ENCODE data around the gene PSG3. TPM values are rescaled to one million over a fixed set of nuclear protein-coding genes. Genes with fewer than 3 reads are reported as not detected.
"Not testable (repeated sequence)": the region's sequence is repeated elsewhere in the genome, so short reads cannot be mapped to it uniquely, and the experiment has no call there.

Gene PSG3
- total RNA-seq, 1 experiment from 2014 or later = not detected

- Histone ChIP-seq H2BK12ac (ENCODE audit: insufficient read length, low read depth, low read length) (no peak overlapping the region), H3K27ac (ENCODE audit: insufficient read length, low read depth, low read length) (no peak overlapping the region), H3K79me2 (ENCODE audit: insufficient read depth, low read length) (no peaks in the 10 kb centered on the region), H4K91ac (ENCODE audit: insufficient read length, low read depth, low read length) (no peak overlapping the region), H3K18ac (ENCODE audit: insufficient read length, low read depth, low read length) (no peak overlapping the region), H2BK120ac (ENCODE audit: low read depth, low read length, poor library complexity, severe bottlenecking) (no peak overlapping the region), H3K9me3 (ENCODE audit: control insufficient read depth, low read depth, low read length) (peaks cover 26% of the 10 kb centered on the region), H3K27me3 (ENCODE audit: insufficient read depth, low read length) (no peaks in the 10 kb centered on the region), H3K4ac (ENCODE audit: low read depth, low read length) (no peak overlapping the region), H4K20me1 (ENCODE audit: control insufficient read depth, insufficient read depth, insufficient read length) (no peaks in the 10 kb centered on the region), H2BK20ac (ENCODE audit: low read depth, low read length, poor library complexity, severe bottlenecking) (no peak overlapping the region), H3K14ac (ENCODE audit: insufficient read depth, low read length) (no peak overlapping the region), H3K9ac (ENCODE audit: extremely low read depth, insufficient read length, low read length) (no peak overlapping the region), H2AFZ (ENCODE audit: low read length) (no peak overlapping the region), H3K56ac (ENCODE audit: insufficient read length, low read depth, low read length) (no peak overlapping the region), H3K4me2 (ENCODE audit: insufficient read depth, insufficient read length, low read length) (no peak overlapping the region), H3K79me1 (ENCODE audit: insufficient read depth, low read depth, low read length, poor library complexity, severe bottlenecking) (no peaks in the 10 kb centered on the region), H3T11ph (ENCODE audit: low read length) (no peak overlapping the region), H2BK15ac (ENCODE audit: low read depth, low read length) (no peak overlapping the region), H3K23ac (ENCODE audit: insufficient read length, low read depth, low read length) (no peak overlapping the region), H2BK5ac (ENCODE audit: insufficient read length, low read length) (no peak overlapping the region), H2AK5ac (ENCODE audit: insufficient read length, low read length) (no peak overlapping the region), H3K4me1 (ENCODE audit: insufficient read depth, low read length) (no peaks in the 10 kb centered on the region), H4K8ac (replicated peaks; ENCODE audit: insufficient read length, low read depth, low read length) (no peak overlapping the region), H3K23me2 (ENCODE audit: insufficient read length, low read depth, low read length, poor library complexity, severe bottlenecking) (no peaks in the 10 kb centered on the region), H4K5ac (ENCODE audit: insufficient read length, low read depth, low read length) (no peak overlapping the region)
- no peak for DNase-seq
- Mint-ChIP-seq H3K4me3 (no peak overlapping the region), H3K27me3 (ENCODE audit: low read depth) (peaks cover 9% of the 10 kb centered on the region), H3K36me3 (ENCODE audit: insufficient read depth in 1 of 3, low read depth in 3 of 3) (peaks cover 10 to 24% (median 15%) of the 10 kb centered on the region in 3 experiments), H3K4me1 (no peaks in the 10 kb centered on the region), H3K27ac (no peak overlapping the region), H3K9me3 (peaks cover 90 to 91% of the 10 kb centered on the region in 2 experiments)
- no CpG with 5 or more reads among the region's 2 CpGs for WGBS (ENCODE audit: extremely low coverage, insufficient read length, low lambda C conversion rate)
- no peak for TF ChIP-seq CTCF (conservative IDR thresholded peaks at IDR 0.05)
Measured at GRCh38 chr19:42762789-42763188, 22.5 kb upstream of the PSG3 start.

- not testable (repeated sequence) for H3K9ac ChIP-seq (ENCODE audit: extremely low read depth, insufficient read length, low read length); H3K27ac Mint-ChIP-seq; H3K18ac ChIP-seq (ENCODE audit: insufficient read length, low read depth, low read length); H3T11ph ChIP-seq (ENCODE audit: low read length); H3K14ac ChIP-seq (ENCODE audit: insufficient read depth, low read length); H3K79me2 ChIP-seq (ENCODE audit: insufficient read depth, low read length); H3K79me1 ChIP-seq (ENCODE audit: insufficient read depth, low read depth, low read length, poor library complexity, severe bottlenecking); H2AFZ ChIP-seq (ENCODE audit: low read length); H3K4me3 Mint-ChIP-seq; H3K4me1 Mint-ChIP-seq; H2BK12ac ChIP-seq (ENCODE audit: insufficient read length, low read depth, low read length); H3K27ac ChIP-seq (ENCODE audit: insufficient read length, low read depth, low read length); H2BK15ac ChIP-seq (ENCODE audit: low read depth, low read length); H4K20me1 ChIP-seq (ENCODE audit: control insufficient read depth, insufficient read depth, insufficient read length); H4K8ac ChIP-seq (replicated peaks; ENCODE audit: insufficient read length, low read depth, low read length); H2BK20ac ChIP-seq (ENCODE audit: low read depth, low read length, poor library complexity, severe bottlenecking); H3K23ac ChIP-seq (ENCODE audit: insufficient read length, low read depth, low read length); H3K27me3 Mint-ChIP-seq (ENCODE audit: low read depth); H3K23me2 ChIP-seq (ENCODE audit: insufficient read length, low read depth, low read length, poor library complexity, severe bottlenecking); H4K5ac ChIP-seq (ENCODE audit: insufficient read length, low read depth, low read length); H2BK120ac ChIP-seq (ENCODE audit: low read depth, low read length, poor library complexity, severe bottlenecking); H3K56ac ChIP-seq (ENCODE audit: insufficient read length, low read depth, low read length); H3K4me2 ChIP-seq (ENCODE audit: insufficient read depth, insufficient read length, low read length); H4K91ac ChIP-seq (ENCODE audit: insufficient read length, low read depth, low read length); H2AK5ac ChIP-seq (ENCODE audit: insufficient read length, low read length); H2BK5ac ChIP-seq (ENCODE audit: insufficient read length, low read length); H3K4ac ChIP-seq (ENCODE audit: low read depth, low read length); H3K4me1 ChIP-seq (ENCODE audit: insufficient read depth, low read length); DNase-seq; H3K27me3 ChIP-seq (ENCODE audit: insufficient read depth, low read length)
- WGBS (ENCODE audit: extremely low coverage, insufficient read length, low lambda C conversion rate) = no CpG with 5 or more reads among the region's 1 CpG
- Mint-ChIP-seq H3K36me3 (ENCODE audit: insufficient read depth in 1 of 3, low read depth in 3 of 3) (peaks cover 10 to 20% (median 12%) of the 10 kb centered on the region in 3 experiments), H3K9me3 (peaks cover 84 to 86% of the 10 kb centered on the region in 2 experiments)
- H3K9me3 ChIP-seq (ENCODE audit: control insufficient read depth, low read depth, low read length) = peaks cover 26% of the 10 kb centered on the region
Measured at GRCh38 chr19:42761924-42762295, 21.6 kb upstream of the PSG3 start.

Measured in H9 (cell line).